ENCODE measurements around the gene FOXP2.

DNA sequence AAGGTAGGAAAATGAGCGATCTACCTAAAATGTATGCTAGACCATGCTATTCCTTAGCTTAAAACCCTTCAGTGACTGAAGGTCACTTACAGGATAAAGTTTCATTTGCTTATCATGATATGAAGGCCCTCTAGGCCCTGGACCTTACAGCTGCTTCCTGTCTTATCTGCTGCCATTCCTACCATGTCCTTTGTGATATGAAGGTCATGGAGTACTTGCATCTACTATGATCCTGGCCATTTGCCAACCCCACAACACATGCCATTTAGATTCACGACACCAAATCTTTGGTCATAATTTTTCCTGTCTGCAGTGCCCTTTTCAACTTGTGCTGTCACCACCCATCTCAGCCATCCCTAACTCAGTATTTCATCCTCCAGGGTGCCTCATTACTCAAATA, 325.5 kb downstream of the FOXP2 start:
- no peak for TF ChIP-seq CTCF (conservative IDR thresholded peaks at IDR 0.05; ENCODE audit: low read length)
- TF ChIP-seq EZH2phosphoT487 (IDR thresholded peaks at IDR 0.05; ENCODE audit: borderline replicate concordance): no peak

Data from Loucy (cell line).